CD8-positive, alpha-beta memory T cell (primary cell): ENCODE measurements around the gene SSMEM1. TPM values are rescaled to one million over a fixed set of nuclear protein-coding genes. Genes with fewer than 3 reads are reported as not detected.

ENCODE experiments used
- CTCF ChIA-PET: fragments of 350-600 bp; sonication (Branson Sonifier 250); formaldehyde crosslinking; loops from one replicate; lab custom pipeline; 2021; ENCODE audit warnings: antibody characterized with exemption; lab: Charles Lee
- POLR2A ChIA-PET: fragments of 350-600 bp; sonication (Branson Sonifier 250); formaldehyde crosslinking; loops from one replicate; lab custom pipeline; 2021; ENCODE audit warnings: antibody characterized with exemption; lab: Charles Lee
- DNase-seq, 5 donors: peaks; one replicate each; pipeline versions ENCODE4 v3.0.0 to v3.0.0-alpha.2; 2020 to 2022; ENCODE audit warnings: mixed read lengths in 1 of 5
- H3K27ac ChIP-seq: one replicate; pipeline ENCODE4 v1.7.0; 2013; ENCODE audit warnings: low read depth, mild to moderate bottlenecking, low read length, moderate library complexity
- H3K27me3 ChIP-seq: 2 replicates; pipeline ENCODE4 v1.7.0; 2013; ENCODE audit warnings: low read length, mild to moderate bottlenecking; ENCODE audit not compliant: insufficient read depth, poor library complexity, severe bottlenecking
- H3K36me3 ChIP-seq: 2 replicates; pipeline ENCODE4 v1.7.0; 2013; ENCODE audit warnings: mild to moderate bottlenecking, low read length, moderate library complexity; ENCODE audit not compliant: insufficient read depth
- H3K4me1 ChIP-seq: 2 replicates; pipeline ENCODE4 v1.7.0; 2013; ENCODE audit warnings: mild to moderate bottlenecking, low read length, moderate library complexity; ENCODE audit not compliant: insufficient read depth
- H3K4me3 ChIP-seq: 2 replicates; pipeline ENCODE4 v1.7.0; 2013; ENCODE audit warnings: mild to moderate bottlenecking, low read length
- H3K9me3 ChIP-seq: 2 replicates; pipeline ENCODE4 v1.7.0; 2013; ENCODE audit warnings: mild to moderate bottlenecking, low read length
- H3K27ac Mint-ChIP-seq, 8 donors: one replicate each; pipeline ENCODE4 v1.8.0; 2020 to 2021; ENCODE audit warnings: mixed read lengths in 8 of 8, mild to moderate bottlenecking in 6 of 8, inconsistent platforms in 3 of 8, moderate library complexity in 3 of 8
- H3K27me3 Mint-ChIP-seq, 2 donors: one replicate each; pipeline ENCODE4 v1.8.0; 2020 to 2021; ENCODE audit warnings: mixed read lengths in 2 of 2, mild to moderate bottlenecking in 1 of 2, moderate library complexity in 1 of 2
- H3K36me3 Mint-ChIP-seq, 3 donors: one replicate each; pipeline ENCODE4 v1.8.0; 2020 to 2021; ENCODE audit warnings: mixed read lengths in 3 of 3, inconsistent platforms in 1 of 3, mild to moderate bottlenecking in 1 of 3
- H3K4me1 Mint-ChIP-seq, 3 donors: one replicate each; pipeline ENCODE4 v1.8.0; 2020 to 2021; ENCODE audit warnings: mixed read lengths in 3 of 3, inconsistent platforms in 1 of 3, mild to moderate bottlenecking in 1 of 3
- H3K4me3 Mint-ChIP-seq, 7 donors: one replicate each; pipeline ENCODE4 v1.8.0; 2020 to 2021; ENCODE audit warnings: mixed read lengths in 7 of 7, mild to moderate bottlenecking in 6 of 7, moderate library complexity in 4 of 7, inconsistent platforms in 2 of 7
- H3K9me3 Mint-ChIP-seq, 5 donors: one replicate each; pipeline ENCODE4 v1.8.0; 2020 to 2022; ENCODE audit warnings: mixed read lengths in 5 of 5, mild to moderate bottlenecking in 3 of 5, moderate library complexity in 2 of 5, inconsistent platforms in 1 of 5
- polyA plus RNA-seq: library from polyadenylated mRNA; unstranded; fragments of 300-500 nt; fragmentation: Illumina TruSeq; gene quantifications from one replicate; pipeline ENCODE4 v1.2.3, GENCODE V29; 2021
- total RNA-seq, 2 experiments: library from RNA; stranded (reverse); gene quantifications; one replicate each; pipeline ENCODE4 v1.2.3, GENCODE V29; 2021

The SSMEM1 gene
- total and polyA plus RNA-seq, 3 experiments from 2014 or later: not detected

DNA sequence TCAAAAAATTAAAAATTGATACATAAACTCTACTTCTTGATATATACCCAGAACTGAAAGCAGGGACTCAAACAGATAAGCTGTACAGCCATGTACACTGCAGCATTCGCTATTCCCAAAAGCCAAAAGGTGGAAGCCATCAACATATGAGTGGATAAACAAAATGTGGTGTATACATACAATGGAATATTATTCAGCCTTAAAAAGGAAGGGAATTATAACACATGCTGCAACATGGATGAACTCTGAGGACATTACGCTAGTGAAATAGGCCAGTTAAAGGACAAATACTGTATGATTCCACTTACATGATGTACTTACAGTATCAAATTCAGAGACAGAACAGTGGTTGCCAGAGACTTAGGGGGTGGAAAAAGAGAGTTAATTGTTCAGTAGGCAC lies 10.6 kb upstream of the SSMEM1 start:
- no peaks in the 10 kb centered on the region for H3K27me3 Mint-ChIP-seq
- H3K4me3 ChIP-seq: no peak overlapping the region
- no peaks in the 10 kb centered on the region for H3K27me3 ChIP-seq
- H3K27ac ChIP-seq: no peak overlapping the region
- CTCF ChIA-PET: no interaction called here
- DNase-seq: no peak
- no peaks in the 10 kb centered on the region for H3K9me3 ChIP-seq
- peak overlapping the region in 3 of 8 donors; percentile 3 to 69 (median 8) for H3K27ac Mint-ChIP-seq
- no peaks in the 10 kb centered on the region for H3K4me1 ChIP-seq
- POLR2A ChIA-PET: no interaction called here
- H3K36me3 ChIP-seq: peaks cover 20% of the 10 kb centered on the region
- H3K4me1 Mint-ChIP-seq: peaks cover 15 to 25% (median 19%) of the 10 kb centered on the region in 3 donors
- H3K4me3 Mint-ChIP-seq: no peak overlapping the region
- H3K9me3 Mint-ChIP-seq: no peaks in the 10 kb centered on the region
- H3K36me3 Mint-ChIP-seq: peaks cover 9 to 69% (median 13%) of the 10 kb centered on the region in 3 donors

DNA sequence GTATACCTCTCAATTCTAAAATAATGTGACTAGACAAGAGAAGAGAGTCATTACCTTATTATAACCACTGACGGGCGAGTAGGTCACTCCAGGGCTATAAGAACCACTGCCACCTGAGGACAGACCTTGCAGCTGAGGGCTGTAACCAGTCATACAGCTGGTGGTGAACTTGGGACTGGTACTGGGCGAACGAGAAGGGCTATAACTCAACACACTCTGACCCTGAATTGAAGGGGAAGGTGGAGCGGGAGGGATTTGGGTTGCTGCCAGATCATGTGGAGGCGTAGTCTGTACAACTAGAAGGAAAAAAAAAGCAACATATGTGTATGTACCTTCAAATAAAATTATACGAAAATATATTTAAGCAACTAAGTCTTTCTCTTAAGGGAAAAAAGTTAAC lies 5.9 kb upstream of the SSMEM1 start:
- no peak for DNase-seq
- H3K27me3 ChIP-seq: no peaks in the 10 kb centered on the region
- ChIA-PET CTCF (interaction anchor here (0.6 kb wide), 1 partner anchor 1215 kb away, joined by 4 read pairs; no protein-coding TSS in a partner anchor), POLR2A (no interaction called here)
- Mint-ChIP-seq H3K27ac (peak overlapping the region in 1 of 8 donors; percentile 39), H3K4me1 (peaks cover 32 to 56% (median 40%) of the 10 kb centered on the region in 3 donors), H3K9me3 (no peaks in the 10 kb centered on the region), H3K36me3 (peaks cover 14 to 58% (median 19%) of the 10 kb centered on the region in 3 donors), H3K27me3 (no peaks in the 10 kb centered on the region), H3K4me3 (peak overlapping the region in 2 of 7 donors; percentile 36 to 64)
- no peak overlapping the region for H3K4me3 ChIP-seq
- H3K9me3 ChIP-seq: no peaks in the 10 kb centered on the region
- peaks cover 6% of the 10 kb centered on the region for H3K4me1 ChIP-seq
- H3K36me3 ChIP-seq: peaks cover 13% of the 10 kb centered on the region
- peak overlapping the region; percentile 29 for H3K27ac ChIP-seq

DNA sequence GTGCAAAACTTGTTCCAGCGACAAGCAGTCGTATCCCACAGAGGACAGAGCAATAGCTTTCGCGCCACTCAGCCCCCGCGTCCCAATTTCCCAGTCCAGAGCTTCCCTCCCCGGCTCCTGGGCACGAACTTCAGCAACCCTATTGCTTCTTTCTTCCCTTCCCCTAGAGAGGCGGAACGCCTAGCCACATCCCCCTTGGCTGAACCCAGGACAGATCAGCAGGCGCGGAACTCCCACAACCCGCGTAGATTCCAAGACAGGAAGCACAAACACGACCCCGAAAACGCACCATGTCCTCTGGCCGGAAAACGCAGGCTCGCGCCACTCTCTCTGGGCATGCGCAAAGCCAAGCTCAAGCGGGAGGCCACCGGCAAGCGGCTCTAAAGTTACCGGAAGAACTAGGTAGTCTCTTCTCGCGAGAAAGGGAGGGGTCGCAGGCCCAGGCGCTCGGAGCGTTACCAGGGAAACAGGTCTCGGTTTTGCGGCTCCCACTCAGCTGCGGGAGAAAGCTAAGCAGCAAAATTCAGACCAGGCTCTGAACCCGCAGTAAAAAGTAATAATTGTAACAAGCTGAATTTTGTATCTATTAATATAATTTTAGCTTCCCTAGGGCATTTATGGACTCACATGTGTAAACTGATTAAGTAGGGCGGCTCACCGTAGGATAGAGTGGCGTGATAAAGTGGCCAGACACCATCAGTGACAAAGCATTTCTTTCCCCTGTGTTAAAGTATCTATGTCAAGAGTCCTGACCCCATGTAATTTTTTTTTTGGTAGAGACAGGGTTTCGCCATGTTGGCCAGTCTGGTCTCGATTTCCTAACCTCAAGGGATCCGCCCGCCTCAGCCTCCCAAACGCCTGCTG lies 2.3 kb upstream of the SSMEM1 start, which contains the start of gene TMEM209:
TSS of gene TMEM209 (minus strand) at position 323 of the 864 bp plus-strand sequence. CDS start at position 292, 31 bp downstream.
- H3K27me3 Mint-ChIP-seq: no peaks in the 10 kb centered on the region
- H3K36me3 Mint-ChIP-seq: peaks cover 14 to 33% (median 16%) of the 10 kb centered on the region in 3 donors

DNA sequence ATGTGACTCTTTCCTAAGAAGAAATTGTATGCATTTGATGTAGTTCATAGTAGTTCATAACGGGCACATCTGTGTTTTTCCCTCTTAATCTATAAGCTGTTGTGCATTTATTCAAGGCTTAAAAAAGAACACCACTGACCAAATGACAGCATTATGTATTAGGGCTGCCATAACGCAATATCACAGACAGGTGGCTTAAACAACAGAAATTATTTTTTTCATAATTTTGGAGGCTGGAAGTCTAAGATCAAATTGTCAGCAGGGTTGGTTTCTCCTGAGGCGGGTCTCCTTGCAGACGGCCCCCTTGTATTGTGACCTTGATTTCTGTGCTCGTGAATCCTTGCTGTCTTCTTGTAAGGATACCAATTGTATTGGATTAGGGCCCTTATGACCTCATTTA lies 627 bp upstream of the SSMEM1 start:
- peak overlapping the region in 5 of 7 donors; percentile 14 to 75 (median 55) for H3K4me3 Mint-ChIP-seq
- DNase-seq: no peak
- peaks cover 5 to 22% (median 8%) of the 10 kb centered on the region in 3 donors for H3K36me3 Mint-ChIP-seq
- H3K4me1 Mint-ChIP-seq: peaks cover 17 to 31% (median 20%) of the 10 kb centered on the region in 3 donors
- H3K36me3 ChIP-seq: no peaks in the 10 kb centered on the region
- H3K4me1 ChIP-seq: peaks cover 6% of the 10 kb centered on the region
- H3K27ac ChIP-seq: peak overlapping the region; percentile 44
- H3K4me3 ChIP-seq: no peak overlapping the region
- CTCF ChIA-PET: no interaction called here
- H3K9me3 ChIP-seq: no peaks in the 10 kb centered on the region
- POLR2A ChIA-PET: no interaction called here
- H3K27me3 Mint-ChIP-seq: peaks cover 0 to 3% of the 10 kb centered on the region in 2 donors
- no peak overlapping the region for H3K27ac Mint-ChIP-seq
- no peaks in the 10 kb centered on the region for H3K27me3 ChIP-seq
- no peaks in the 10 kb centered on the region for H3K9me3 Mint-ChIP-seq

More for the DNA sequence above, 2.3 kb upstream of the SSMEM1 start, which contains the start of gene TMEM209:
- ChIA-PET POLR2A (interaction anchor here (0.6 to 1.0 kb wide), 6 partner anchors 10 to 839 kb away, joined by 3 to 8 read pairs (median 3); partner anchors contain the start of genes KLHDC10 and ZC3HC1), CTCF (interaction anchor here (1.2 to 1.4 kb wide), 2 partner anchors 13 to 135 kb away, joined by 3 to 4 read pairs; partner anchors contain the start of gene KLHDC10)
- DNase-seq: peak; percentile 86 to 97 (median 93)
- peaks cover 6% of the 10 kb centered on the region for H3K4me1 ChIP-seq
- peak within 1 kb of the TSS; percentile 93 for H3K27ac ChIP-seq
- H3K4me1 Mint-ChIP-seq: peaks cover 24 to 40% (median 29%) of the 10 kb centered on the region in 3 donors
- H3K27ac Mint-ChIP-seq: peak within 1 kb of the TSS; percentile 82 to 100 (median 99)
- no peaks in the 10 kb centered on the region for H3K9me3 ChIP-seq
- no peaks in the 10 kb centered on the region for H3K27me3 ChIP-seq
- no peaks in the 10 kb centered on the region for H3K9me3 Mint-ChIP-seq
- H3K4me3 ChIP-seq: peak within 1 kb of the TSS; percentile 80
- peak within 1 kb of the TSS; percentile 95 to 100 (median 99) for H3K4me3 Mint-ChIP-seq
- peaks cover 8% of the 10 kb centered on the region for H3K36me3 ChIP-seq

DNA sequence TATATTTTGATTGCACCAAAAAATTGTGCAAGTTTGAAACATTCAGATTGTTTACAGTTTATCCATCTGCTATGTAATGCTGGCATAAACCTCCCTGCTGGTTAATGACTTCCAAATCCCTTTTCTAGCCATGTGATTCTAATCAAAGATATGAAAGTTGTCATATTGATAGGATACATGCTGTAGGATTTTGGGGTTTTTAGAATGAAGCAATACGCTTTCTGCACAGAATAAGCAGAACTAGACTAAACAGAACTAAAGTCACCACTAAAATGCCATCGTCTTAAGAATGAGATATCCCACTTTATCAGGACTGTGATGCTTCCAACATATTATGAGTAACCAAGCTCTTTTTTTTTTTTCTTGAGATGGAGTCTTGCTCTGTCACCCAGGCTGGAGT lies 856 bp downstream of the SSMEM1 start:
- ChIA-PET CTCF (no interaction called here), POLR2A (no interaction called here)
- Histone ChIP-seq H3K36me3 (no peaks in the 10 kb centered on the region), H3K4me1 (peaks cover 6% of the 10 kb centered on the region), H3K27me3 (no peaks in the 10 kb centered on the region), H3K9me3 (no peaks in the 10 kb centered on the region), H3K27ac (no peak overlapping the region), H3K4me3 (no peak overlapping the region)
- no peak for DNase-seq
- H3K27me3 Mint-ChIP-seq: peaks cover 3 to 13% of the 10 kb centered on the region in 2 donors
- no peak overlapping the region for H3K4me3 Mint-ChIP-seq
- no peaks in the 10 kb centered on the region for H3K9me3 Mint-ChIP-seq
- H3K4me1 Mint-ChIP-seq: peaks cover 10 to 21% (median 15%) of the 10 kb centered on the region in 3 donors
- H3K27ac Mint-ChIP-seq: no peak overlapping the region
- H3K36me3 Mint-ChIP-seq: peaks cover 0 to 10% (median 0%) of the 10 kb centered on the region in 3 donors

DNA sequence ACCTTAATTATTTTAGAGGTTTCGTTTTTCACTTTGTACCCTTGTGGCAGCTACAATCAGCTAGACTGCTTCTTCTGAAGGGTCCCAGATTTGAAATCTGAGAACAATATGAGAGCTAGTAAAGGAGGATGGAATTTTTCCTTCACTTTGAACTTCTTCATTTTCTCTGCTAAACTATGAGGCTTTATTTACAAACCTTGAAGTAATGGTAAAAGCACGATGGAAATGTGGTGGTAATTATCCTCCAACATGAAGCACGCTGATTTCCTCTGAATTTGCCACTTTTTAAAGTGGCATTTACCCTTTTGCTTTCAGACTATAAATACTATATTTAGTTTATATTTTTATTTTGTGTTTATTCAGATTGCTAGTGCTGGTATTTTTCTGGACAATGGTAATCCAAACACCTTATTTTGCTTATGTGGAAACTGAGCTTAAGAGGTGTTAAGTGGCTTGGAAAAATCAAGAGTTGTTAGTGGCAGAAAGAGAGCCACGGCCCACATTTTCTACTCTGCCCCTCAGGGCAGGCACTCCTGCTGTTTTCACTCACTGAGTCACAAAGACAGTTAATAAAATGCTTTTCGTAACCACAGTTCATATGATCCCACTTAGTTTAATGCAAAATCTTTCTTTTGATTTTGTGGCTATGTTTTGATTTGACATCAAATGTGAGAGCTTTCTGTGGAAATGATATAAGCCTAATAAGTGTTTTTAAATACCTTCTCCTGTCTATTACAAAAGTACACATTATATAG lies 2.7 kb downstream of the SSMEM1 start:
- Mint-ChIP-seq H3K4me1 (peaks cover 3 to 6% (median 4%) of the 10 kb centered on the region in 3 donors), H3K9me3 (no peaks in the 10 kb centered on the region), H3K27ac (no peak overlapping the region), H3K4me3 (no peak overlapping the region), H3K36me3 (peaks cover 0 to under 1% (median 0%) of the 10 kb centered on the region in 3 donors), H3K27me3 (peaks cover 9 to 22% of the 10 kb centered on the region in 2 donors)
- POLR2A ChIA-PET: no interaction called here
- Histone ChIP-seq H3K27me3 (no peaks in the 10 kb centered on the region), H3K36me3 (no peaks in the 10 kb centered on the region), H3K4me1 (peaks cover 6% of the 10 kb centered on the region), H3K4me3 (no peak overlapping the region), H3K27ac (no peak overlapping the region), H3K9me3 (no peaks in the 10 kb centered on the region)
- DNase-seq: no peak
- CTCF ChIA-PET: interaction anchor here (1.3 kb wide), 1 partner anchor 20 kb away, joined by 3 read pairs; no protein-coding TSS in a partner anchor

DNA sequence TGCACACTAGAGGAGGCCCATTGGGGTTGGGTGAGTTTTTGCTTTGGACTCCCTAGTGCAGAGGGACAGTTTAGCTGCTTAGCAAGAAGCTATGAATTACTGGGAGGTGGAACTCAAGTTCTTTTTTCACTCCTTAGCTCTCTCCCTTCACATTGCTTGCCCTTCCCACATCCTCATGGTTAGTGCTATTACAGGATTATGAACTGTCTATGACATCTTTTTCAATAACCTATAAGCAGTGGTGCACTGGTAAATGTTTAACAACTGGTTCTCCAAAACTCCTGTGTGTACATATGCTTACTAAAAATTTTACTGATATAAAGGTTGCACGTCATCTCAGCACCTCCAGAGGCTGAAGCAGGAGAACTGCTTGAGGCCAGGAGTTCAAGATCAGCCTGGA lies 6.2 kb downstream of the SSMEM1 start:
- Histone ChIP-seq H3K27me3 (no peaks in the 10 kb centered on the region), H3K9me3 (no peaks in the 10 kb centered on the region), H3K27ac (no peak overlapping the region), H3K4me3 (no peak overlapping the region), H3K4me1 (no peaks in the 10 kb centered on the region), H3K36me3 (no peaks in the 10 kb centered on the region)
- no peak for DNase-seq
- no peaks in the 10 kb centered on the region for H3K9me3 Mint-ChIP-seq
- no peak overlapping the region for H3K4me3 Mint-ChIP-seq
- CTCF ChIA-PET: no interaction called here
- no peaks in the 10 kb centered on the region for H3K36me3 Mint-ChIP-seq
- POLR2A ChIA-PET: interaction anchor here (0.7 kb wide), 1 partner anchor 1003 kb away, joined by 4 read pairs; no protein-coding TSS in a partner anchor
- peaks cover 13 to 22% of the 10 kb centered on the region in 2 donors for H3K27me3 Mint-ChIP-seq
- H3K27ac Mint-ChIP-seq: no peak overlapping the region
- no peaks in the 10 kb centered on the region for H3K4me1 Mint-ChIP-seq
